ENCODE results near the gene CTXND1.

The CTXND1 gene

GRCh38 chr15:80170596-80170995 is 81.4 kb downstream of the CTXND1 start:
- Histone ChIP-seq H3K4me3 (ENCODE audit: insufficient read length, low read depth) (no peak overlapping the region), H3K9me3 (ENCODE audit: insufficient read depth, low read length) (no peaks in the 10 kb centered on the region), H3K9ac (ENCODE audit: insufficient read length, low read depth) (no peak overlapping the region), H3K27me3 (ENCODE audit: insufficient read depth, insufficient read length) (no peaks in the 10 kb centered on the region), H3K36me3 (ENCODE audit: insufficient read depth, insufficient read length, low read length) (peaks cover 23% of the 10 kb centered on the region), H3K4me1 (ENCODE audit: insufficient read depth, insufficient read length) (peaks cover 4% of the 10 kb centered on the region)
- no peak for DNase-seq (ENCODE audit: low read depth, low spot score)
- TF ChIP-seq SUZ12 (IDR thresholded peaks at IDR 0.05; ENCODE audit: extremely low read depth, insufficient read depth, insufficient read length) (no peak), YY1 (IDR thresholded peaks at IDR 0.05; ENCODE audit: insufficient read depth, insufficient read length) (no peak), ZNF274 (IDR thresholded peaks at IDR 0.05; ENCODE audit: low read depth, low read length) (no peak)

GRCh38 chr15:80169768-80170357 is 82.2 kb downstream of the CTXND1 start:
- H3K9ac ChIP-seq (ENCODE audit: insufficient read length, low read depth) = no peak overlapping the region
- H3K9me3 ChIP-seq (ENCODE audit: insufficient read depth, low read length) = no peaks in the 10 kb centered on the region
- peaks cover 4% of the 10 kb centered on the region for H3K4me1 ChIP-seq (ENCODE audit: insufficient read depth, insufficient read length)
- H3K27me3 ChIP-seq (ENCODE audit: insufficient read depth, insufficient read length) = no peaks in the 10 kb centered on the region
- H3K36me3 ChIP-seq (ENCODE audit: insufficient read depth, insufficient read length, low read length) = peaks cover 16% of the 10 kb centered on the region
- no peak overlapping the region for H3K4me3 ChIP-seq (ENCODE audit: insufficient read length, low read depth)
- TF ChIP-seq SUZ12 (IDR thresholded peaks at IDR 0.05; ENCODE audit: extremely low read depth, insufficient read depth, insufficient read length) = no peak
- TF ChIP-seq YY1 (IDR thresholded peaks at IDR 0.05; ENCODE audit: insufficient read depth, insufficient read length) = no peak
- TF ChIP-seq ZNF274 (IDR thresholded peaks at IDR 0.05; ENCODE audit: low read depth, low read length) = no peak
- no peak for DNase-seq (ENCODE audit: low read depth, low spot score)

GRCh38 chr15:80168421-80168820 is 83.6 kb downstream of the CTXND1 start:
- H3K4me3 ChIP-seq (ENCODE audit: insufficient read length, low read depth) = no peak overlapping the region
- peaks cover under 1% of the 10 kb centered on the region for H3K4me1 ChIP-seq (ENCODE audit: insufficient read depth, insufficient read length)
- no peaks in the 10 kb centered on the region for H3K9me3 ChIP-seq (ENCODE audit: insufficient read depth, low read length)
- DNase-seq (ENCODE audit: low read depth, low spot score) = no peak
- no peak overlapping the region for H3K9ac ChIP-seq (ENCODE audit: insufficient read length, low read depth)
- H3K36me3 ChIP-seq (ENCODE audit: insufficient read depth, insufficient read length, low read length) = peaks cover 15% of the 10 kb centered on the region
- TF ChIP-seq SUZ12 (IDR thresholded peaks at IDR 0.05; ENCODE audit: extremely low read depth, insufficient read depth, insufficient read length) (no peak), YY1 (IDR thresholded peaks at IDR 0.05; ENCODE audit: insufficient read depth, insufficient read length) (no peak)
- H3K27me3 ChIP-seq (ENCODE audit: insufficient read depth, insufficient read length) = no peaks in the 10 kb centered on the region

GRCh38 chr15:80167936-80168335 is 84.1 kb downstream of the CTXND1 start:
- Histone ChIP-seq H3K36me3 (ENCODE audit: insufficient read depth, insufficient read length, low read length) (peaks cover 19% of the 10 kb centered on the region), H3K4me1 (ENCODE audit: insufficient read depth, insufficient read length) (no peaks in the 10 kb centered on the region), H3K27me3 (ENCODE audit: insufficient read depth, insufficient read length) (no peaks in the 10 kb centered on the region), H3K9ac (ENCODE audit: insufficient read length, low read depth) (no peak overlapping the region), H3K4me3 (ENCODE audit: insufficient read length, low read depth) (no peak overlapping the region), H3K9me3 (ENCODE audit: insufficient read depth, low read length) (no peaks in the 10 kb centered on the region)
- DNase-seq (ENCODE audit: low read depth, low spot score) = no peak
- TF ChIP-seq ZNF274 (IDR thresholded peaks at IDR 0.05; ENCODE audit: low read depth, low read length) (no peak), SUZ12 (IDR thresholded peaks at IDR 0.05; ENCODE audit: extremely low read depth, insufficient read depth, insufficient read length) (no peak), YY1 (IDR thresholded peaks at IDR 0.05; ENCODE audit: insufficient read depth, insufficient read length) (no peak)

GRCh38 chr15:80163897-80164296 is 88.1 kb downstream of the CTXND1 start:
- Histone ChIP-seq H3K4me1 (ENCODE audit: insufficient read depth, insufficient read length) (peaks cover 7% of the 10 kb centered on the region), H3K27me3 (ENCODE audit: insufficient read depth, insufficient read length) (no peaks in the 10 kb centered on the region), H3K9ac (ENCODE audit: insufficient read length, low read depth) (no peak overlapping the region), H3K9me3 (ENCODE audit: insufficient read depth, low read length) (no peaks in the 10 kb centered on the region), H3K4me3 (ENCODE audit: insufficient read length, low read depth) (no peak overlapping the region), H3K36me3 (ENCODE audit: insufficient read depth, insufficient read length, low read length) (peaks cover 36% of the 10 kb centered on the region)
- DNase-seq (ENCODE audit: low read depth, low spot score) = no peak
- TF ChIP-seq ZNF274 (IDR thresholded peaks at IDR 0.05; ENCODE audit: low read depth, low read length) = no peak
- no peak for TF ChIP-seq YY1 (IDR thresholded peaks at IDR 0.05; ENCODE audit: insufficient read depth, insufficient read length)
- no peak for TF ChIP-seq SUZ12 (IDR thresholded peaks at IDR 0.05; ENCODE audit: extremely low read depth, insufficient read depth, insufficient read length)

- TF ChIP-seq ZNF274 (IDR thresholded peaks at IDR 0.05; ENCODE audit: low read depth, low read length) = no peak
- no peak for TF ChIP-seq SUZ12 (IDR thresholded peaks at IDR 0.05; ENCODE audit: extremely low read depth, insufficient read depth, insufficient read length)
- no peak for TF ChIP-seq YY1 (IDR thresholded peaks at IDR 0.05; ENCODE audit: insufficient read depth, insufficient read length)
- Histone ChIP-seq H3K9me3 (ENCODE audit: insufficient read depth, low read length) (no peaks in the 10 kb centered on the region), H3K4me3 (ENCODE audit: insufficient read length, low read depth) (no peak overlapping the region), H3K27me3 (ENCODE audit: insufficient read depth, insufficient read length) (no peaks in the 10 kb centered on the region), H3K4me1 (ENCODE audit: insufficient read depth, insufficient read length) (peaks cover 7% of the 10 kb centered on the region), H3K9ac (ENCODE audit: insufficient read length, low read depth) (no peak overlapping the region), H3K36me3 (ENCODE audit: insufficient read depth, insufficient read length, low read length) (peaks cover 38% of the 10 kb centered on the region)
- no peak for DNase-seq (ENCODE audit: low read depth, low spot score)
These were observed 88.8 kb downstream of the CTXND1 start for GRCh38 chr15:80163217-80163616.

- Histone ChIP-seq H3K27me3 (ENCODE audit: insufficient read depth, insufficient read length) (no peaks in the 10 kb centered on the region), H3K9me3 (ENCODE audit: insufficient read depth, low read length) (no peaks in the 10 kb centered on the region), H3K4me3 (ENCODE audit: insufficient read length, low read depth) (no peak overlapping the region), H3K9ac (ENCODE audit: insufficient read length, low read depth) (no peak overlapping the region), H3K4me1 (ENCODE audit: insufficient read depth, insufficient read length) (peaks cover 7% of the 10 kb centered on the region), H3K36me3 (ENCODE audit: insufficient read depth, insufficient read length, low read length) (peaks cover 42% of the 10 kb centered on the region)
- DNase-seq (ENCODE audit: low read depth, low spot score) = no peak
- no peak for TF ChIP-seq ZNF274 (IDR thresholded peaks at IDR 0.05; ENCODE audit: low read depth, low read length)
- no peak for TF ChIP-seq YY1 (IDR thresholded peaks at IDR 0.05; ENCODE audit: insufficient read depth, insufficient read length)
- TF ChIP-seq SUZ12 (IDR thresholded peaks at IDR 0.05; ENCODE audit: extremely low read depth, insufficient read depth, insufficient read length) = no peak
These were observed 89.9 kb downstream of the CTXND1 start for GRCh38 chr15:80162059-80162554.

Measured in NT2/D1 (cell line).